ENCODE results near the gene MMP1.

- no peak for TF ChIP-seq POLR2A (IDR thresholded peaks at IDR 0.05)
- TF ChIP-seq, protein P1, sequence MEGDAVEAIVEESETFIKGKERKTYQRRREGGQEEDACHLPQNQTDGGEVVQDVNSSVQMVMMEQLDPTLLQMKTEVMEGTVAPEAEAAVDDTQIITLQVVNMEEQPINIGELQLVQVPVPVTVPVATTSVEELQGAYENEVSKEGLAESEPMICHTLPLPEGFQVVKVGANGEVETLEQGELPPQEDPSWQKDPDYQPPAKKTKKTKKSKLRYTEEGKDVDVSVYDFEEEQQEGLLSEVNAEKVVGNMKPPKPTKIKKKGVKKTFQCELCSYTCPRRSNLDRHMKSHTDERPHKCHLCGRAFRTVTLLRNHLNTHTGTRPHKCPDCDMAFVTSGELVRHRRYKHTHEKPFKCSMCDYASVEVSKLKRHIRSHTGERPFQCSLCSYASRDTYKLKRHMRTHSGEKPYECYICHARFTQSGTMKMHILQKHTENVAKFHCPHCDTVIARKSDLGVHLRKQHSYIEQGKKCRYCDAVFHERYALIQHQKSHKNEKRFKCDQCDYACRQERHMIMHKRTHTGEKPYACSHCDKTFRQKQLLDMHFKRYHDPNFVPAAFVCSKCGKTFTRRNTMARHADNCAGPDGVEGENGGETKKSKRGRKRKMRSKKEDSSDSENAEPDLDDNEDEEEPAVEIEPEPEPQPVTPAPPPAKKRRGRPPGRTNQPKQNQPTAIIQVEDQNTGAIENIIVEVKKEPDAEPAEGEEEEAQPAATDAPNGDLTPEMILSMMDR (IDR thresholded peaks at IDR 0.05) = no peak
Observed at GRCh38 chr11:102771351-102771750, 26.6 kb downstream of the MMP1 start.
